CD4-positive, alpha-beta T cell (primary cell): ENCODE data around the gene ABITRAM. TPM values are rescaled to one million over a fixed set of nuclear protein-coding genes. Genes with fewer than 3 reads are reported as not detected.

Experiments
- ATAC-seq: fragments of 200-7000 bp; cut with Tn5 transposase; one replicate; pipeline ENCODE4 v1.10.0; 2022; ENCODE audit warnings: mild to moderate bottlenecking; ENCODE audit not compliant: poor library complexity
- CTCF ChIA-PET: fragments of 350-600 bp; sonication (Branson Sonifier 250); formaldehyde crosslinking; loops from one replicate; lab custom pipeline; 2021; ENCODE audit warnings: antibody characterized with exemption, inconsistent platforms; lab: Charles Lee
- POLR2A ChIA-PET: fragments of 350-600 bp; sonication (Branson Sonifier 250); formaldehyde crosslinking; loops from one replicate; lab custom pipeline; 2021; ENCODE audit warnings: antibody characterized with exemption, inconsistent platforms; lab: Charles Lee
- DNase-seq, 14 experiments: peaks; one replicate each; pipeline ENCODE4 v3.0.0-alpha.2; 2013 to 2020; ENCODE audit warnings: mixed read lengths in 2 of 14
- H3K27ac ChIP-seq, 2 donors: one replicate each; pipeline versions ENCODE4 v1.5.1 to v1.7.0; 2013; ENCODE audit warnings: low read length in 2 of 2, low read depth in 1 of 2, mild to moderate bottlenecking in 1 of 2
- H3K27me3 ChIP-seq, 2 experiments: 1 replicate in 1 of 2; 2 replicates in 1 of 2; pipeline versions ENCODE4 v1.6.1 to v1.7.0; 2013; ENCODE audit warnings: low read length in 2 of 2, control low read depth in 1 of 2, mild to moderate bottlenecking in 1 of 2, moderate library complexity in 1 of 2; ENCODE audit not compliant: insufficient read depth in 2 of 2, control insufficient read depth in 1 of 2
- H3K36me3 ChIP-seq: one replicate; pipeline ENCODE4 v1.6.1; 2013; ENCODE audit warnings: low read length, control low read depth; ENCODE audit not compliant: insufficient read depth
- H3K4me1 ChIP-seq: one replicate; pipeline ENCODE4 v1.6.1; 2013; ENCODE audit warnings: low read length, control low read depth; ENCODE audit not compliant: insufficient read depth
- H3K4me3 ChIP-seq: one replicate; pipeline ENCODE4 v1.5.1; 2013; ENCODE audit warnings: mild to moderate bottlenecking, low read length, moderate library complexity
- H3K9me3 ChIP-seq, 2 experiments: 1 replicate in 1 of 2; 2 replicates in 1 of 2; pipeline versions ENCODE4 v1.6.1 to v1.7.0; 2013; ENCODE audit warnings: low read length in 2 of 2, mild to moderate bottlenecking in 2 of 2, control low read depth in 1 of 2, moderate library complexity in 1 of 2; ENCODE audit not compliant: control insufficient read depth in 1 of 2, insufficient read depth in 1 of 2
- H3K27ac Mint-ChIP-seq: one replicate; pipeline ENCODE4 v1.8.0; 2020; ENCODE audit warnings: mixed read lengths
- H3K27me3 Mint-ChIP-seq: one replicate; pipeline ENCODE4 v1.8.0; 2021; ENCODE audit warnings: mixed read lengths
- H3K36me3 Mint-ChIP-seq: one replicate; pipeline ENCODE4 v1.8.0; 2021; ENCODE audit warnings: low read depth, mixed read lengths
- H3K4me1 Mint-ChIP-seq: one replicate; pipeline ENCODE4 v1.8.0; 2021; ENCODE audit warnings: low read depth, mixed read lengths
- H3K4me3 Mint-ChIP-seq: one replicate; pipeline ENCODE4 v1.8.0; 2020; ENCODE audit warnings: mild to moderate bottlenecking, mixed read lengths
- H3K9me3 Mint-ChIP-seq: one replicate; pipeline ENCODE4 v1.8.0; 2020; ENCODE audit warnings: mixed read lengths
- intact Hi-C, 2 experiments: fragments of 100-400 bp; cut with DNase I in 1 of 2; cut with micrococcal nuclease in 1 of 2; formaldehyde crosslinking; loops; one replicate each; pipeline versions ENCODE4 v1.15.1 to v1.9.0; 2023 to 2025; cut with DNase I, micrococcal nuclease
- total RNA-seq, 174 experiments: library from RNA in 2 of 174; stranded (reverse) in 2 of 174; gene quantifications; one replicate each; pipeline ENCODE4 v1.2.3 and lab custom pipeline; 2021 to 2026
- TF ChIP-seq, protein P1 (sequence below): fragments of 200-600 bp; IDR thresholded peaks from one replicate; pipeline ENCODE4 v1.8.0; 2022; ENCODE audit warnings: antibody characterized with exemption, mild to moderate bottlenecking

ABITRAM gene
- total RNA-seq, 2 experiments from 2014 or later: 10.4 to 11.7 TPM

DNA sequence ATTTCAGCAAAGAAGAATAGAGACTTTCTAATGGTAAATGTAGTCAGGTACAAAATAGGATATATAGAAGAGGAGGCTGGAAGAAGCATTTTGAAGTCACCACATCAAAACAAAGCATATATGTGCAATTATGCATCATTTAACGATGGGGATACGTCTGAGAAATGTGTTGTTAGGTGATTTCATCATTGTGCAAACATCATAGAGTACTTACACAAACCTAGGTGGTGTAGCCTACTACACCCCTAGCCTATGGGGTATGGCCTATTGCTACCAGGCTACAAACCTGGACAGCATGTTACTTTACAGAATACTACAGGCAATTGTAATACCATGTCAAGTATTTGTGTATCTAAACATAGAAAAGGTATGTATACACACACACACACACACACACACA lies 28.7 kb upstream of the ABITRAM start:
- ChIA-PET CTCF (no interaction called here), POLR2A (no interaction called here)
- peaks cover 3% of the 10 kb centered on the region for H3K4me1 Mint-ChIP-seq
- H3K4me3 ChIP-seq: no peak overlapping the region
- H3K9me3 Mint-ChIP-seq: no peaks in the 10 kb centered on the region
- ATAC-seq (no peak), DNase-seq (no peak)
- H3K27me3 ChIP-seq: no peaks in the 10 kb centered on the region
- no peak overlapping the region for H3K4me3 Mint-ChIP-seq
- H3K27ac Mint-ChIP-seq: no peak overlapping the region
- H3K36me3 ChIP-seq: peaks cover 79% of the 10 kb centered on the region
- H3K27ac ChIP-seq: no peak overlapping the region
- no peaks in the 10 kb centered on the region for H3K4me1 ChIP-seq
- peaks cover 96% of the 10 kb centered on the region for H3K36me3 Mint-ChIP-seq
- TF ChIP-seq, protein P1, sequence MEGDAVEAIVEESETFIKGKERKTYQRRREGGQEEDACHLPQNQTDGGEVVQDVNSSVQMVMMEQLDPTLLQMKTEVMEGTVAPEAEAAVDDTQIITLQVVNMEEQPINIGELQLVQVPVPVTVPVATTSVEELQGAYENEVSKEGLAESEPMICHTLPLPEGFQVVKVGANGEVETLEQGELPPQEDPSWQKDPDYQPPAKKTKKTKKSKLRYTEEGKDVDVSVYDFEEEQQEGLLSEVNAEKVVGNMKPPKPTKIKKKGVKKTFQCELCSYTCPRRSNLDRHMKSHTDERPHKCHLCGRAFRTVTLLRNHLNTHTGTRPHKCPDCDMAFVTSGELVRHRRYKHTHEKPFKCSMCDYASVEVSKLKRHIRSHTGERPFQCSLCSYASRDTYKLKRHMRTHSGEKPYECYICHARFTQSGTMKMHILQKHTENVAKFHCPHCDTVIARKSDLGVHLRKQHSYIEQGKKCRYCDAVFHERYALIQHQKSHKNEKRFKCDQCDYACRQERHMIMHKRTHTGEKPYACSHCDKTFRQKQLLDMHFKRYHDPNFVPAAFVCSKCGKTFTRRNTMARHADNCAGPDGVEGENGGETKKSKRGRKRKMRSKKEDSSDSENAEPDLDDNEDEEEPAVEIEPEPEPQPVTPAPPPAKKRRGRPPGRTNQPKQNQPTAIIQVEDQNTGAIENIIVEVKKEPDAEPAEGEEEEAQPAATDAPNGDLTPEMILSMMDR: no peak
- no peaks in the 10 kb centered on the region for H3K27me3 Mint-ChIP-seq
- intact Hi-C loops: loop anchor here in 1 of 2 experiments (5.0 kb wide), 1 partner anchor 292 kb away; no protein-coding TSS in a partner anchor
- H3K9me3 ChIP-seq: no peaks in the 10 kb centered on the region

DNA sequence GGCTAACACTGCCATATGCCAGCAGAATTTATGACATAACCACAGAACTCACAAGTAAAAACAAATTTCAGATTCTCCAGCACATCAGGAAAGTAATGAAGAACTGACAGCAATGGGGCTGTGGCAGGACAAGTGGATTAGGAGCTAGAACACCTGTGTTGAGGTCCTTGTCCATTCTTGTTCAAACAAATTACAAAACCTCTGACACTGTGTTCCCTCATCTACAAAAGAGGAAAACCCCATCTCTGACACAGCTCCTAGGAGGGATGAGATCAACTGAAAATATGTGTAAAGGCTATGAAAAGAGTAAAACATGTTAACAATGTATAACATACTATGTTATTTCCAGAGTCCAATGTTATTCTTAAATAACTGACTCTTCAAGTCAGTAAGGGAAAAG lies 23.8 kb upstream of the ABITRAM start:
- no peak for DNase-seq
- no peak for ATAC-seq
- TF ChIP-seq, protein P1: no peak
- Mint-ChIP-seq H3K9me3 (no peaks in the 10 kb centered on the region), H3K4me3 (no peak overlapping the region), H3K27me3 (no peaks in the 10 kb centered on the region), H3K4me1 (peaks cover 24% of the 10 kb centered on the region), H3K36me3 (peaks cover 86% of the 10 kb centered on the region), H3K27ac (peak overlapping the region; percentile 78)
- no peaks in the 10 kb centered on the region for H3K9me3 ChIP-seq
- intact Hi-C loops: no loop called here
- H3K4me1 ChIP-seq: peaks cover 16% of the 10 kb centered on the region
- H3K27ac ChIP-seq: no peak overlapping the region
- no peaks in the 10 kb centered on the region for H3K27me3 ChIP-seq
- ChIA-PET POLR2A (no interaction called here), CTCF (no interaction called here)
- H3K4me3 ChIP-seq: no peak overlapping the region
- H3K36me3 ChIP-seq: peaks cover 75% of the 10 kb centered on the region

DNA sequence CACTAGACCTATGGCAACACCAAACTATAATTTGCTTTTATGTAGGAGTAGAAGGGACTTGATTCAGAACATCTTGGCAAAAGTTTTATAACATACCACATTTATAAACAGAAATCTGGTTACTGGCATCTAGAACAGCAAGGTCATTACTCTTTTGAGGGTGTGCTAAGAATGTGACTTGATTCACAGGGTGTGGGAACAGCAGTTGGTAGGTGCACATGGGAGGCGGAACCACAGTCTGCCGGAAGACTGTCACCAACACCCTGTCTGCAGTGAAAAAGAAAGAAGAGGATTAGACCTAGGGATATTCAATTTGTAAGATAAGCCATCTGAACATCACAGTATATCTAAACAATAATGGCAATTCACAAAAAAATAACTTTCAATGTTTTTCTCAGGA lies 23.3 kb upstream of the ABITRAM start:
- H3K36me3 Mint-ChIP-seq: peaks cover 86% of the 10 kb centered on the region
- ChIA-PET CTCF (no interaction called here), POLR2A (no interaction called here)

More for the DNA sequence above, 23.3 kb upstream of the ABITRAM start:
- Mint-ChIP-seq H3K27ac (peak overlapping the region; percentile 78), H3K4me3 (no peak overlapping the region), H3K9me3 (no peaks in the 10 kb centered on the region), H3K4me1 (peaks cover 24% of the 10 kb centered on the region), H3K27me3 (no peaks in the 10 kb centered on the region)
- ATAC-seq (no peak), DNase-seq (no peak)
- Histone ChIP-seq H3K4me3 (no peak overlapping the region), H3K4me1 (peaks cover 16% of the 10 kb centered on the region), H3K27ac (peak overlapping the region in 1 of 2 donors; percentile 35), H3K36me3 (peaks cover 75% of the 10 kb centered on the region), H3K27me3 (no peaks in the 10 kb centered on the region), H3K9me3 (no peaks in the 10 kb centered on the region)
- intact Hi-C loops: no loop called here
- TF ChIP-seq, protein P1: no peak
